ENCODE measurements around the gene GDPGP1. TPM values are rescaled to one million over a fixed set of nuclear protein-coding genes. Genes with fewer than 3 reads are reported as not detected.

GDPGP1 gene
- total and polyA plus RNA-seq, 2 donors (not counting 1 experiment from before 2014, with no cell fraction given) = 9.3 to 10.4 TPM

DNA sequence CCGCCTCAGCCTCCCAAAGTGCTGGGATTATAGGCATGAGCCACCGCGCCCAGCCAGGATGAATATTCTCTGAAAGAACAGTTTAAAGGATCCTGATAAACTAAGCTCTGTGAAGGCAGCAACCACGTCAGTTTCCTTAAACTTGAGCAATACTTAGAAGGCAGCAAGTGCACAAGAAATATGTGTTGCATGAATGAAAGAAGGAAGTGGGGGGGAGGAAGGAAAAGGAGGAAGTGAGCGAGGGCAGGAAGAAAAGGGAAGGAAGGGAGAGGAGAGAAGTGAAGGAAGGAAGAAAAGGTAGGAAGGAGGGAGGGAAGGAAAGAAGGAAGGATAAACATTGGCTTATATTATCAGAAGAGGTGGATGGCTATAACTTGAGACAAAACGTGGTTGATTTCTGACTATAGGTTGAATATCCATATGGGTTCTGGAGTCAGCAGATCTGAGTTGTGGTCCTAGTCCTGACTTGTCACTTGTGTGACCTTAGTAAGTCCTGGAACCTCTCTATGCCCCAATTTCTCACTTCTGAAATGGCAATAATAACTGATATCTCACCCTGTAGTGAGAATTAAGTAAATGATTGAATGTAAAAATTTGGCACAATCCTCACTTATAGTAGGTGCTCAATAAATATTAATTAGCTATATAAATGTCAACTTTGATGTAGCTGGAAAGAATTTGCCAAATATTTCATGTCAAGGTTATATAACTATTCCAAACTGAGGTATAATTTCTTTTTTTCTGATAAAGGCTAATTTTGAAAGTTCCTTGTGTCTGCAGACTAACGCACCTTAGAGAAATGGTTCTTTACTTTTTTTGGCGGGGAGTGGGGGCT is 44.9 kb upstream of the GDPGP1 start:
- peak overlapping the region; percentile 83 for H3K4me2 ChIP-seq (replicated peaks; ENCODE audit: low read depth, low read length, poor library complexity, severe bottlenecking)
- H3K4me3 ChIP-seq (ENCODE audit: control extremely low read depth in 1 of 5, extremely low read depth in 1 of 5, insufficient read depth in 1 of 5, low read depth in 2 of 5, low read length in 4 of 5) = no peak overlapping the region
- H3K9ac ChIP-seq (ENCODE audit: low read length) = no peak overlapping the region

More for the DNA sequence above, 44.9 kb upstream of the GDPGP1 start:
- Mint-ChIP-seq H3K4me1 (peaks cover 75% of the 10 kb centered on the region), H3K4me3 (peak overlapping the region; percentile 53), H3K9me3 (ENCODE audit: insufficient read depth) (no peaks in the 10 kb centered on the region), H3K27me3 (no peaks in the 10 kb centered on the region), H3K27ac (peak overlapping the region; percentile 97)
- H4K20me1 ChIP-seq (ENCODE audit: control insufficient read depth, insufficient read depth, low read length, poor library complexity, severe bottlenecking) = no peaks in the 10 kb centered on the region
- ATAC-seq (ENCODE audit: low read depth) = no peak
- ChIA-PET POLR2A (interaction anchor here (0.7 to 6.2 kb wide), 6 partner anchors 12 to 43 kb away, joined by 3 to 163 read pairs (median 30); partner anchors contain the start of genes CIB1, GDPGP1 and SEMA4B), CTCF (interaction anchor here (1.0 to 12.1 kb wide), 6 partner anchors 10 to 44 kb away, joined by 3 to 274 read pairs (median 46); partner anchors contain the start of genes CIB1, GDPGP1 and SEMA4B)
- no peaks in the 10 kb centered on the region for H3K27me3 ChIP-seq (replicated peaks in 1 of 4; ENCODE audit: control extremely low read depth in 1 of 4, control insufficient read depth in 3 of 4, insufficient read depth in 4 of 4, low read length in 3 of 4)
- intact Hi-C loops (cut with micrococcal nuclease) = no loop called here
- peaks cover 83 to 94% of the 10 kb centered on the region in 2 donors for H3K4me1 ChIP-seq (ENCODE audit: control insufficient read depth in 2 of 2, insufficient read depth in 2 of 2, low read length in 2 of 2)
- peaks cover 0 to 3% of the 10 kb centered on the region in 2 experiments for H3K36me3 ChIP-seq (replicated peaks in 1 of 2; ENCODE audit: control extremely low read depth in 1 of 2, control insufficient read depth in 1 of 2, extremely low read depth in 1 of 2, insufficient read depth in 2 of 2, low read length in 1 of 2)
- H2AFZ ChIP-seq (ENCODE audit: insufficient read depth, low read depth, low read length, poor library complexity, severe bottlenecking) = no peak overlapping the region
- no peaks in the 10 kb centered on the region for H3K9me3 ChIP-seq (ENCODE audit: control extremely low read depth in 1 of 3, control insufficient read depth in 2 of 3, insufficient read depth in 1 of 3, low read length in 2 of 3)
- H3K27ac ChIP-seq (ENCODE audit: low read length in 2 of 2) = peak overlapping the region; percentile 88 to 91
- peaks cover 53% of the 10 kb centered on the region for H3K79me2 ChIP-seq (ENCODE audit: control insufficient read depth, insufficient read depth, low read length)
- TF ChIP-seq, protein P1, sequence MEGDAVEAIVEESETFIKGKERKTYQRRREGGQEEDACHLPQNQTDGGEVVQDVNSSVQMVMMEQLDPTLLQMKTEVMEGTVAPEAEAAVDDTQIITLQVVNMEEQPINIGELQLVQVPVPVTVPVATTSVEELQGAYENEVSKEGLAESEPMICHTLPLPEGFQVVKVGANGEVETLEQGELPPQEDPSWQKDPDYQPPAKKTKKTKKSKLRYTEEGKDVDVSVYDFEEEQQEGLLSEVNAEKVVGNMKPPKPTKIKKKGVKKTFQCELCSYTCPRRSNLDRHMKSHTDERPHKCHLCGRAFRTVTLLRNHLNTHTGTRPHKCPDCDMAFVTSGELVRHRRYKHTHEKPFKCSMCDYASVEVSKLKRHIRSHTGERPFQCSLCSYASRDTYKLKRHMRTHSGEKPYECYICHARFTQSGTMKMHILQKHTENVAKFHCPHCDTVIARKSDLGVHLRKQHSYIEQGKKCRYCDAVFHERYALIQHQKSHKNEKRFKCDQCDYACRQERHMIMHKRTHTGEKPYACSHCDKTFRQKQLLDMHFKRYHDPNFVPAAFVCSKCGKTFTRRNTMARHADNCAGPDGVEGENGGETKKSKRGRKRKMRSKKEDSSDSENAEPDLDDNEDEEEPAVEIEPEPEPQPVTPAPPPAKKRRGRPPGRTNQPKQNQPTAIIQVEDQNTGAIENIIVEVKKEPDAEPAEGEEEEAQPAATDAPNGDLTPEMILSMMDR (IDR thresholded peaks at IDR 0.05) = no peak
- WGBS (ENCODE audit: insufficient coverage) = 48% methylated on average over 5 of the region's 8 CpGs
- peak; percentile 49 for DNase-seq
